ENCODE data around the gene ADAMTSL3.
A peak's percentile ranks its signal among the peaks of the same experiment; 100 is the strongest.

The ADAMTSL3 gene

DNA sequence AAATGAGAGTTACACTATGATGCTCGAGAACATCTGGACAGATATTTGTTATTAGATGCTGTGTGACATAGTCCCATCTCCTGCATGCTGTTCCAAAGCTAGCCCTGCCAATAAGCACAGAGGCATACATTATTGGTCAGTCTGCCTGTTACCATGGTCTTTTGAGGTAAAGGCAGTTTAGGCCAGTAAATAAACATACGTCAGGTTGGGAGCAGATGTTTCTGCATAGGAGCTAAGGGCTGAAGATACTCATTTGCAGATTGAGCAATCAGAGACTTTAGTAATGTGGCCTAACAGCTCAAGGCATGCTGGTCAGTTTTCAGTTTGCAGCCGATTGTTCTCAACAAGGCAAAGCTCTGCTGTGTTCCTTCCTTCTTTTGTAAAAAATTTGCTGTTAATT, 192.9 kb downstream of the ADAMTSL3 start:
- H3K4me1 ChIP-seq (ENCODE audit: control insufficient read depth, insufficient read depth, low read length): peaks cover 50% of the 10 kb centered on the region
- H3K27me3 ChIP-seq (ENCODE audit: control insufficient read depth in 1 of 2, insufficient read depth in 2 of 2, low read length in 2 of 2): no peaks in the 10 kb centered on the region
- no peak overlapping the region for H3K9ac ChIP-seq (ENCODE audit: low read length in 2 of 2)
- no peaks in the 10 kb centered on the region for H3K36me3 ChIP-seq (ENCODE audit: control insufficient read depth in 2 of 2, insufficient read depth in 2 of 2, low read length in 2 of 2)
- H3K9me3 ChIP-seq (ENCODE audit: control insufficient read depth in 2 of 2, low read length in 2 of 2): no peaks in the 10 kb centered on the region
- no peak overlapping the region for H3K4me3 ChIP-seq (ENCODE audit: low read length in 2 of 2)
- peak overlapping the region; percentile 55 for H3K27ac ChIP-seq (ENCODE audit: low read length)

- peak overlapping the region; percentile 24 for H3K27ac ChIP-seq (ENCODE audit: low read length)
- H3K36me3 ChIP-seq (ENCODE audit: control insufficient read depth in 2 of 2, insufficient read depth in 2 of 2, low read length in 2 of 2): no peaks in the 10 kb centered on the region
- H3K9me3 ChIP-seq (ENCODE audit: control insufficient read depth in 2 of 2, low read length in 2 of 2): no peaks in the 10 kb centered on the region
- H3K4me3 ChIP-seq (ENCODE audit: low read length in 2 of 2): no peak overlapping the region
- H3K4me1 ChIP-seq (ENCODE audit: control insufficient read depth, insufficient read depth, low read length): peaks cover 41% of the 10 kb centered on the region
- no peaks in the 10 kb centered on the region for H3K27me3 ChIP-seq (ENCODE audit: control insufficient read depth in 1 of 2, insufficient read depth in 2 of 2, low read length in 2 of 2)
- no peak overlapping the region for H3K9ac ChIP-seq (ENCODE audit: low read length in 2 of 2)
Observed at GRCh38 chr15:83848315-83849050, 194.6 kb downstream of the ADAMTSL3 start.

GRCh38 chr15:83850015-83850414, 196.1 kb downstream of the ADAMTSL3 start:
- Histone ChIP-seq H3K27ac (ENCODE audit: low read length) (no peak overlapping the region), H3K9ac (ENCODE audit: low read length in 2 of 2) (no peak overlapping the region), H3K36me3 (ENCODE audit: control insufficient read depth in 2 of 2, insufficient read depth in 2 of 2, low read length in 2 of 2) (no peaks in the 10 kb centered on the region), H3K9me3 (ENCODE audit: control insufficient read depth in 2 of 2, low read length in 2 of 2) (no peaks in the 10 kb centered on the region), H3K4me1 (ENCODE audit: control insufficient read depth, insufficient read depth, low read length) (peaks cover 34% of the 10 kb centered on the region), H3K27me3 (ENCODE audit: control insufficient read depth in 1 of 2, insufficient read depth in 2 of 2, low read length in 2 of 2) (no peaks in the 10 kb centered on the region), H3K4me3 (ENCODE audit: low read length in 2 of 2) (no peak overlapping the region)

DNA sequence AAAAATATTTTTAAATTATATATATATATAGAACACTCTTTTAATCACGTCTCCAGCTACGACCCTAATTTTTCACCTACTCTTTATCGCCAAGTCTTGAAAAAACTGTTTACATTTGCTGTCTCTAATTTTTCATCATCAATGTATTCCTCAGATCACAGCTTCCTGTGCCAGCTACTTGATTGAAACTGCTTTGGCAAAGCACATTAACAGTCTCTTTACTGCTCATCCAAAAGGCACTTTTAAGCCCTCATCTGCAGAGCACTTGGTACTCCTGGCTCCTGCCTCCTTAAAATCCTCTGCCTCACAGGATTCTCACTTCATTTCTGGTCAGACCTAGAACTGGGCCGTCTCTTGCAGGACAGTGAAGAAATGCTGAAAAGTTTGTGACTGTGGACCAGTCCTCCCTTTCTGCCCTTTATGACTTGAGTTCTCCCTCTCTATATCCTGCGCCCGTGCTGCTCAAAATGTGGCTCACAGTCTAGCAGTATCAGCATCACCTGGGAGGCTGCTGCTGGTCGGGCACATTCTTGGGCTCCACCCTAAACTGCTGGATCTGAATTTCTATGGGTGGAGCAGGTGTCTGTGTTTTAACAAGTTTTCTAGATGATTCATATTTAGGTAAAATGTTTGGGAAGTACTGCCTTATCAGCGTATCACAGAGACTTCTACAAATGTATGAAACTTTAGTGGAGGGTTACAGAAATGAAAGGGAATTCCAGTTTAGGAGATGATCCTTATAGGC, 196.8 kb downstream of the ADAMTSL3 start:
- peaks cover 37% of the 10 kb centered on the region for H3K4me1 ChIP-seq (ENCODE audit: control insufficient read depth, insufficient read depth, low read length)
- H3K9me3 ChIP-seq (ENCODE audit: control insufficient read depth in 2 of 2, low read length in 2 of 2): no peaks in the 10 kb centered on the region
- H3K36me3 ChIP-seq (ENCODE audit: control insufficient read depth in 2 of 2, insufficient read depth in 2 of 2, low read length in 2 of 2): no peaks in the 10 kb centered on the region
- H3K9ac ChIP-seq (ENCODE audit: low read length in 2 of 2): no peak overlapping the region
- H3K27me3 ChIP-seq (ENCODE audit: control insufficient read depth in 1 of 2, insufficient read depth in 2 of 2, low read length in 2 of 2): no peaks in the 10 kb centered on the region
- peak overlapping the region; percentile 31 for H3K27ac ChIP-seq (ENCODE audit: low read length)
- H3K4me3 ChIP-seq (ENCODE audit: low read length in 2 of 2): no peak overlapping the region

GRCh38 chr15:83853232-83853631, 199.3 kb downstream of the ADAMTSL3 start:
- Histone ChIP-seq H3K27ac (ENCODE audit: low read length) (no peak overlapping the region), H3K4me1 (ENCODE audit: control insufficient read depth, insufficient read depth, low read length) (peaks cover 42% of the 10 kb centered on the region), H3K36me3 (ENCODE audit: control insufficient read depth in 2 of 2, insufficient read depth in 2 of 2, low read length in 2 of 2) (no peaks in the 10 kb centered on the region), H3K9ac (ENCODE audit: low read length in 2 of 2) (no peak overlapping the region), H3K9me3 (ENCODE audit: control insufficient read depth in 2 of 2, low read length in 2 of 2) (no peaks in the 10 kb centered on the region), H3K27me3 (ENCODE audit: control insufficient read depth in 1 of 2, insufficient read depth in 2 of 2, low read length in 2 of 2) (no peaks in the 10 kb centered on the region), H3K4me3 (ENCODE audit: low read length in 2 of 2) (no peak overlapping the region)

DNA sequence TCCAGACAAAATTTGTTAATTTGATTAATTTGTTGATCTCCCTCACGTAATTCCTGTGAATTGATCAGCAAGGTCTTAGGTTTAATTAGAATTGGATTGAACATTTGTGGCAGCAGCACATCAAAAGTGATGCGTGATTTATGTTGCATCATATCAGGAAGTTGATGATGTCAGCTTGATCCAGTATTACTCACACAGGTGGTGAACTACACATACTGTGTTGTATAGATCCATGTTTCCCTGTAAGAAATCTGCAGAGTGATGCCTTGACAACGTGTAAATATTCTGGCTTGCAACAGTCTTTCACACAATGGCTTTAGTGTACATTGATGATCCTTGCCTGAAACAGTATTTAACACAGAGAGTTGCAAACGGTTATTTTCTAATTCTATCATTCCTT, 200.4 kb downstream of the ADAMTSL3 start:
- Histone ChIP-seq H3K36me3 (ENCODE audit: control insufficient read depth in 2 of 2, insufficient read depth in 2 of 2, low read length in 2 of 2) (no peaks in the 10 kb centered on the region), H3K27me3 (ENCODE audit: control insufficient read depth in 1 of 2, insufficient read depth in 2 of 2, low read length in 2 of 2) (no peaks in the 10 kb centered on the region), H3K27ac (ENCODE audit: low read length) (no peak overlapping the region), H3K4me3 (ENCODE audit: low read length in 2 of 2) (no peak overlapping the region), H3K9ac (ENCODE audit: low read length in 2 of 2) (no peak overlapping the region), H3K4me1 (ENCODE audit: control insufficient read depth, insufficient read depth, low read length) (peaks cover 46% of the 10 kb centered on the region), H3K9me3 (ENCODE audit: control insufficient read depth in 2 of 2, low read length in 2 of 2) (no peaks in the 10 kb centered on the region)

GRCh38 chr15:83854950-83855707, 201.2 kb downstream of the ADAMTSL3 start:
- Histone ChIP-seq H3K36me3 (ENCODE audit: control insufficient read depth in 2 of 2, insufficient read depth in 2 of 2, low read length in 2 of 2) (no peaks in the 10 kb centered on the region), H3K4me3 (ENCODE audit: low read length in 2 of 2) (no peak overlapping the region), H3K9me3 (ENCODE audit: control insufficient read depth in 2 of 2, low read length in 2 of 2) (no peaks in the 10 kb centered on the region), H3K9ac (ENCODE audit: low read length in 2 of 2) (no peak overlapping the region), H3K27ac (ENCODE audit: low read length) (peak overlapping the region; percentile 12), H3K27me3 (ENCODE audit: control insufficient read depth in 1 of 2, insufficient read depth in 2 of 2, low read length in 2 of 2) (no peaks in the 10 kb centered on the region), H3K4me1 (ENCODE audit: control insufficient read depth, insufficient read depth, low read length) (peaks cover 40% of the 10 kb centered on the region)

DNA sequence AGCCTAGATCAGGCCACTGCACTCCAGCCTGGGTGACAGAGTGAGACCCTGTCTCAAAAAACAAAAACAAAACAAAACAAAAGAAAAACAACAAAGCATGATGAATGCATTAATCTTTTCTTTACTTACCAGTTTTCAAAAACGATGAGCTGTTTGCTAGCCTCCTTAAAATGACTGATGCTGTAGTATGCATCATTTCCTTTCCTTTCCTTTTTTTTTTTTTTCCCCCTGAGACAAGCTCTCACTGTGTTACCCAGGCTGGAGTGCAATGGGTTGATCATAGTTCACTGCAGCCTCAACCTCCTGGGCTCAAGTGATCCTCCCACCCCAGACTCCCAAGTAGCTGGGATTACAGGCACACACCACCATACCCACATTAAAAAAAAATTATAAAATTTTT, 202.0 kb downstream of the ADAMTSL3 start:
- no peak overlapping the region for H3K9ac ChIP-seq (ENCODE audit: low read length in 2 of 2)
- H3K4me3 ChIP-seq (ENCODE audit: low read length in 2 of 2): no peak overlapping the region
- peaks cover 32% of the 10 kb centered on the region for H3K4me1 ChIP-seq (ENCODE audit: control insufficient read depth, insufficient read depth, low read length)
- no peaks in the 10 kb centered on the region for H3K27me3 ChIP-seq (ENCODE audit: control insufficient read depth in 1 of 2, insufficient read depth in 2 of 2, low read length in 2 of 2)
- H3K9me3 ChIP-seq (ENCODE audit: control insufficient read depth in 2 of 2, low read length in 2 of 2): no peaks in the 10 kb centered on the region
- no peak overlapping the region for H3K27ac ChIP-seq (ENCODE audit: low read length)
- H3K36me3 ChIP-seq (ENCODE audit: control insufficient read depth in 2 of 2, insufficient read depth in 2 of 2, low read length in 2 of 2): no peaks in the 10 kb centered on the region

DNA sequence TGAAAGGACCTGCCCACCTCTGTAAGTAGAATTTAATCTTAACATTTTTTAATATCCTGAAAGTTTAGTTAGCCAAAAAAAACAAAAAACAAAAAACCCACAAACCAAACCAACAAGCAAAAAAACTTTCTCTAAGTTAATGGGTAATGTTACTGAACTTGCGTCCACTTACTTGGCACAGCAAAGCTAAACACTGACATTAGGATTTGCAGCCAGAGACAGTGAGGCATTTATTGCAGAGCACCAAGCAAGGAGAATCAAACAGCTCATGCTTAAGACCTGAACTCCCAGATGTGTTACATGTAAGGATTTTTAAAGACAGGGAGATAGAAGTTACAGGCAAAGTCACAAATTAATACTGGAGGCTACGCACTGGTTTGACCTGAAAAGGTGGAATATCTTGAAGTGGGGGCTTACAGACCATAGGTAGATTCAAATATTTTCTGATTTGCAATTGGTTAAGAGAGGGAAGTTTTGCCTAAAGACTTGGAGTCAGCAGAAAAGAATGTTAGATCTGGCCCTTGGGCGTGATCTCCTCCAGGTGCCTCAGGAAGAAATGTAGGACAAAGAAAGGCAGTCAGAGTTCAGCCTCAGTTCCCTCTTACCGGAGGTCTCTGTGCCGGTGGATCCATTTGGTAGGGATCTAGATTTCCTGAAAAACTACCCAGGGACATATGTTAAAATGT, 205.0 kb downstream of the ADAMTSL3 start:
- Histone ChIP-seq H3K9ac (ENCODE audit: low read length in 2 of 2) (no peak overlapping the region), H3K27me3 (ENCODE audit: control insufficient read depth in 1 of 2, insufficient read depth in 2 of 2, low read length in 2 of 2) (no peaks in the 10 kb centered on the region), H3K9me3 (ENCODE audit: control insufficient read depth in 2 of 2, low read length in 2 of 2) (no peaks in the 10 kb centered on the region), H3K36me3 (ENCODE audit: control insufficient read depth in 2 of 2, insufficient read depth in 2 of 2, low read length in 2 of 2) (no peaks in the 10 kb centered on the region), H3K4me3 (ENCODE audit: low read length in 2 of 2) (no peak overlapping the region), H3K27ac (ENCODE audit: low read length) (no peak overlapping the region), H3K4me1 (ENCODE audit: control insufficient read depth, insufficient read depth, low read length) (peaks cover 29% of the 10 kb centered on the region)

DNA sequence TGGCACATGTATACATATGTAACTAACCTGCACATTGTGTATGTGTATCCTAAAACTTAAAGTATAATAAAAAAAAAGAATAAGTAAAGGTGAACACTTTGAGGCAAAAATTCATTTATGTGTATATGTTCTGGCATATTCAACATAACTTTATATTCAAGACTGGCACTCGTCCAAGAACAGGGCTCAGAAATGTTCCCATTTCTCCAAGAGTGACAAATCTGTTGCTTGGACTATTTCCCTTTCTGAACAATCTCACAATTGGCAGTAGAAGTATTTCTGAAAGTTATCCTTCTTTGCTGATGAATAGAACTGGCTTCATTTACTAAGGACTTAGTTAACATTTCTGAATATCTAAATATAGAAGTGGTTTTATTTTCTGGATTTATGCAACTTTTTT, 212.8 kb downstream of the ADAMTSL3 start:
- no peaks in the 10 kb centered on the region for H3K36me3 ChIP-seq (ENCODE audit: control insufficient read depth in 2 of 2, insufficient read depth in 2 of 2, low read length in 2 of 2)

More for the DNA sequence above, 212.8 kb downstream of the ADAMTSL3 start:
- Histone ChIP-seq H3K27me3 (ENCODE audit: control insufficient read depth in 1 of 2, insufficient read depth in 2 of 2, low read length in 2 of 2) (no peaks in the 10 kb centered on the region), H3K4me3 (ENCODE audit: low read length in 2 of 2) (no peak overlapping the region), H3K9ac (ENCODE audit: low read length in 2 of 2) (no peak overlapping the region), H3K4me1 (ENCODE audit: control insufficient read depth, insufficient read depth, low read length) (no peaks in the 10 kb centered on the region), H3K27ac (ENCODE audit: low read length) (no peak overlapping the region), H3K9me3 (ENCODE audit: control insufficient read depth in 2 of 2, low read length in 2 of 2) (no peaks in the 10 kb centered on the region)

Measured in stomach smooth muscle (tissue), 2 donors.